H1 (cell line): ENCODE data around the gene ENTR1. TPM values are rescaled to one million over a fixed set of nuclear protein-coding genes. Genes with fewer than 3 reads are reported as not detected.

Source experiments
- CTCF ChIA-PET: fragments of 300-600 bp; sonication (Branson Sonifier 250); formaldehyde crosslinking; loops from one replicate; lab custom pipeline; 2021; ENCODE audit not compliant: partially characterized antibody; lab: Charles Lee
- POLR2A ChIA-PET: fragments of 300-600 bp; sonication (Branson Sonifier 250); formaldehyde crosslinking; loops from one replicate; lab custom pipeline; 2021; ENCODE audit warnings: inconsistent platforms; ENCODE audit not compliant: partially characterized antibody; lab: Charles Lee
- DNase-seq, 2 experiments: peaks; one replicate each; pipeline versions ENCODE4 v3.0.0 to v3.0.0-alpha.2; 2010 to 2022; ENCODE audit warnings: low spot score in 2 of 2, low read depth in 1 of 2, mixed read lengths in 1 of 2
- FAIRE-seq: peaks from 2 replicates; lab custom pipeline; 2011; peaks lifted over from hg19 to GRCh38; lab: Jason Lieb, UNC
- H2AFZ ChIP-seq: 2 replicates; pipeline ENCODE4 v1.8.1; 2012; ENCODE audit warnings: low read length, inconsistent platforms
- H2AK5ac ChIP-seq: 2 replicates; pipeline ENCODE4 v1.6.1; 2013; ENCODE audit warnings: low read depth, low read length
- H2BK120ac ChIP-seq: replicated peaks from 2 replicates; pipeline ENCODE3; 2013; ENCODE audit warnings: low read depth, low read length, inconsistent platforms
- H2BK12ac ChIP-seq: 2 replicates; pipeline ENCODE4 v1.6.1; 2013; ENCODE audit warnings: low read depth, low read length
- H2BK15ac ChIP-seq: 2 replicates; pipeline ENCODE4 v1.6.1; 2013; ENCODE audit warnings: low read length
- H2BK20ac ChIP-seq: 2 replicates; pipeline ENCODE4 v1.6.1; 2013; ENCODE audit warnings: low read length
- H2BK5ac ChIP-seq: 2 replicates; pipeline ENCODE4 v1.6.1; 2013; ENCODE audit warnings: low read depth, low read length
- H3K14ac ChIP-seq: 2 replicates; pipeline ENCODE4 v1.6.1; 2013; ENCODE audit warnings: inconsistent platforms; ENCODE audit not compliant: insufficient read length
- H3K18ac ChIP-seq: 2 replicates; pipeline ENCODE4 v1.6.1; 2013; ENCODE audit warnings: low read length; ENCODE audit errors: extremely low read depth
- H3K23ac ChIP-seq: 2 replicates; pipeline ENCODE4 v1.6.1; 2013; ENCODE audit warnings: inconsistent platforms; ENCODE audit not compliant: insufficient read length
- H3K23me2 ChIP-seq: 2 replicates; pipeline ENCODE4 v1.6.1; 2013; ENCODE audit warnings: low read depth, low read length
- H3K27ac ChIP-seq: 2 replicates; pipeline ENCODE4 v1.6.1; 2011; ENCODE audit warnings: low read depth, low read length, inconsistent platforms
- H3K27me3 ChIP-seq, 4 experiments: replicated peaks in 1 of 4; 1 replicate in 1 of 4; 2 replicates in 3 of 4; pipeline versions ENCODE4 v1.6.1 to v1.8.1; 2011 to 2013; ENCODE audit warnings: low read length in 3 of 4, mild to moderate bottlenecking in 3 of 4, inconsistent platforms in 2 of 4, mixed read lengths in 2 of 4, moderate library complexity in 1 of 4; ENCODE audit not compliant: control insufficient read depth in 3 of 4, insufficient read depth in 3 of 4; ENCODE audit errors: extremely low read depth in 1 of 4
- H3K36me3 ChIP-seq, 4 experiments: 2 replicates each; pipeline versions ENCODE4 v1.6.1 to v1.8.1; 2011 to 2013; ENCODE audit warnings: mild to moderate bottlenecking in 4 of 4, low read length in 3 of 4, moderate library complexity in 2 of 4, control low read depth in 1 of 4, inconsistent platforms in 1 of 4; ENCODE audit not compliant: insufficient read depth in 4 of 4, control insufficient read depth in 2 of 4
- H3K4ac ChIP-seq: replicated peaks from 2 replicates; pipeline ENCODE3; 2013; ENCODE audit warnings: low read length, low read depth, mixed read lengths, inconsistent platforms; ENCODE audit not compliant: insufficient read length
- H3K4me1 ChIP-seq, 4 experiments: replicated peaks in 1 of 4; 1 replicate in 1 of 4; 2 replicates in 3 of 4; pipeline versions ENCODE4 v1.6.1 to v1.8.1; 2011 to 2013; ENCODE audit warnings: low read length in 3 of 4, inconsistent platforms in 2 of 4, mixed read lengths in 1 of 4; ENCODE audit not compliant: insufficient read depth in 4 of 4, control insufficient read depth in 3 of 4
- H3K4me2 ChIP-seq, 2 experiments: 2 replicates each; pipeline versions ENCODE4 v1.6.1 to v1.8.1; 2011 to 2013; ENCODE audit warnings: low read depth in 2 of 2, low read length in 2 of 2, control low read depth in 1 of 2, inconsistent platforms in 1 of 2, mild to moderate bottlenecking in 1 of 2; ENCODE audit not compliant: insufficient read depth in 1 of 2
- H3K4me3 ChIP-seq, 4 experiments: fragments of 200-600, 300-600 bp in 1 of 4; sonication (generic), shearing (Covaris generic), sonication (Bioruptor Twin) in 1 of 4; 2 replicates each; pipeline versions ENCODE4 v1.5.1 to v1.8.1; 2011 to 2016; ENCODE audit warnings: low read length in 4 of 4, low read depth in 3 of 4, control low read depth in 2 of 4, inconsistent platforms in 2 of 4, mild to moderate bottlenecking in 2 of 4, mixed read lengths in 1 of 4, moderate library complexity in 1 of 4; ENCODE audit not compliant: insufficient read depth in 2 of 4; ENCODE audit errors: extremely low read depth in 1 of 4
- H3K56ac ChIP-seq: replicated peaks from 2 replicates; pipeline ENCODE3; 2013; ENCODE audit warnings: low read depth, mild to moderate bottlenecking, mixed read lengths, low read length, inconsistent platforms; ENCODE audit not compliant: insufficient read length
- H3K79me1 ChIP-seq: 2 replicates; pipeline ENCODE4 v1.6.1; 2013; ENCODE audit warnings: low read depth, low read length, control low read depth
- H3K79me2 ChIP-seq, 2 experiments: 2 replicates each; pipeline versions ENCODE4 v1.6.1 to v1.8.1; 2012 to 2013; ENCODE audit warnings: low read length in 2 of 2, mild to moderate bottlenecking in 2 of 2, inconsistent platforms in 1 of 2; ENCODE audit not compliant: insufficient read depth in 2 of 2, control insufficient read depth in 1 of 2
- H3K9ac ChIP-seq, 4 experiments: replicated peaks in 1 of 4; 1 replicate in 1 of 4; 2 replicates in 3 of 4; pipeline versions ENCODE4 v1.6.1 to v1.8.1; 2011 to 2013; ENCODE audit warnings: low read depth in 3 of 4, low read length in 3 of 4, control low read depth in 2 of 4, mild to moderate bottlenecking in 2 of 4, moderate library complexity in 2 of 4, inconsistent platforms in 1 of 4; ENCODE audit errors: extremely low read depth in 1 of 4
- H3K9me3 ChIP-seq, 2 experiments: 2 replicates each; pipeline versions ENCODE4 v1.6.1 to v1.8.1; 2012 to 2013; ENCODE audit warnings: mild to moderate bottlenecking in 2 of 2, moderate library complexity in 2 of 2, control low read depth in 1 of 2, inconsistent platforms in 1 of 2, low read depth in 1 of 2, low read length in 1 of 2, mixed read lengths in 1 of 2; ENCODE audit not compliant: insufficient read depth in 2 of 2
- H4K20me1 ChIP-seq, 2 experiments: replicated peaks in 1 of 2; 2 replicates each; pipeline versions ENCODE3 to v1.8.1; 2011 to 2013; ENCODE audit warnings: inconsistent platforms in 2 of 2, low read length in 2 of 2, mild to moderate bottlenecking in 1 of 2; ENCODE audit not compliant: insufficient read depth in 2 of 2, control insufficient read depth in 1 of 2
- H4K5ac ChIP-seq: 2 replicates; pipeline ENCODE4 v1.6.1; 2013; ENCODE audit warnings: low read length, low read depth, mixed read lengths, inconsistent platforms; ENCODE audit not compliant: insufficient read length
- H4K8ac ChIP-seq: 2 replicates; pipeline ENCODE4 v1.8.0; 2013; ENCODE audit warnings: mild to moderate bottlenecking, moderate library complexity, low read length, inconsistent platforms; ENCODE audit not compliant: insufficient read depth; ENCODE audit errors: extremely low read depth
- H4K91ac ChIP-seq: replicated peaks from 2 replicates; pipeline ENCODE3; 2013; ENCODE audit warnings: low read length, mixed read lengths, inconsistent platforms; ENCODE audit not compliant: insufficient read length
- ASH2L ChIP-seq: fragments of 200-600, 300-600 bp; sonication (generic); IDR thresholded peaks from one replicate; pipeline ENCODE4 v1.7.1; 2017; ENCODE audit warnings: low read length
- TAF7 ChIP-seq: optimal IDR thresholded peaks from 2 replicates; pipeline ENCODE3; 2011; ENCODE audit warnings: low read depth, mild to moderate bottlenecking, inconsistent platforms, low read length, moderate library complexity, borderline replicate concordance
- YY1 ChIP-seq: IDR thresholded peaks from 2 replicates; pipeline ENCODE4 v1.6.1; 2011; ENCODE audit warnings: low read depth, mild to moderate bottlenecking, low read length
- WGBS, 2 experiments: shearing (Covaris generic) in 1 of 2; methylation state at CpG; one replicate each; pipeline versions ENCODE4 v1.1.6 to v1.1.7; 2013 to 2015; ENCODE audit warnings: low lambda C conversion rate in 2 of 2, mixed read lengths in 2 of 2, inconsistent platforms in 1 of 2, low coverage in 1 of 2, missing lambda C conversion rate in 1 of 2; ENCODE audit not compliant: insufficient replicate concordance in 2 of 2, insufficient coverage in 1 of 2, insufficient read length in 1 of 2; ENCODE audit errors: extremely low coverage in 1 of 2, missing lambda C conversion rate in 1 of 2; 5-methylcytosine and 5-hydroxymethylcytosine counted together
- polyA plus RNA-seq, 7 experiments: library from polyadenylated mRNA; depleted of rRNA in 3 of 7; stranded (reverse) in 5 of 7; unstranded in 2 of 7; fragments of >200 nt in 5 of 7; fragments of 200-250 nt in 2 of 7; gene quantifications; 1 replicate in 5 of 7; 2 replicates in 1 of 7; 4 replicates in 1 of 7; pipeline versions ENCODE4 v1.2.1 to v1.2.3, GENCODE V29; 2011 to 2013; ENCODE audit warnings: missing spikeins in 2 of 7, mixed read lengths in 2 of 7
- total RNA-seq: library from RNA; stranded (reverse); fragmentation: NEBNext Ultra II Directional; extraction: Animal tissue kit (Norgen Biotek cat#: 25700); gene quantifications from 2 replicates; pipeline ENCODE4 v1.2.1, GENCODE V29; 2021

Gene ENTR1
- total and polyA plus RNA-seq, 2 of the 8 experiments (the other 6 are each of a cell fraction or from before 2014, with no cell fraction given), result 65.2 to 102 TPM

DNA sequence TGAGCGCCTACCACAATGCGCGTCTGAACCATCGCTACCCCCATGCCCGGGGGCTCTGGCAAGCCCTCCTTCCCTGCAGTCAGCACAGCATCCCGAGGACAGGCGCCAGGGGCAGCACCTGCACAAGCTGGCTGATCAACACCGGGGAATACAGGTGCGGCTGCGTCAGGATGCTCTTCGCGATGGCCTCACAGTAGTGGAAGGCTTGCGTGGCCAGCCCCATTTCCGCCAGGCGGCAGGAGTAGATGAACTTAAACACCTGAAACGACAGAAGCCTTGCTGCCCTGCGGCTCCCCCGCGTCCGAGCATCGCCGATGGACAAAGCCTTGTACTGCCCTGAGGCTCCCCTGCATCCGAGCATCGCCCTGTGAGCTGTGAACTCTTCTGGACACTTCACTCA is 46.9 kb upstream of the ENTR1 start:
- H3K79me1 ChIP-seq, result no peaks in the 10 kb centered on the region; the same call in 1 of the 2 replicates
- H4K5ac ChIP-seq, result no peak overlapping the region
- no peak overlapping the region for H3K27ac ChIP-seq
- peaks cover 31 to 68% (median 63%) of the 10 kb centered on the region in 4 experiments for H3K36me3 ChIP-seq
- H3K79me2 ChIP-seq, result no peaks in the 10 kb centered on the region
- DNase-seq (no peak), FAIRE-seq (no peak)
- H3K4ac ChIP-seq, result no peak overlapping the region
- H3K27me3 ChIP-seq, result no peaks in the 10 kb centered on the region
- ChIA-PET POLR2A (interaction anchor here (1.2 to 1.6 kb wide), 4 partner anchors 13 to 68 kb away, joined by 3 to 6 read pairs (median 4); partner anchors contain the start of genes ENTR1 and PMPCA), CTCF (interaction anchor here (1.2 to 1.8 kb wide), 2 partner anchors 13 to 32 kb away, joined by 4 read pairs; no protein-coding TSS in a partner anchor)
- H2AFZ ChIP-seq, result no peak overlapping the region
- no peaks in the 10 kb centered on the region for H3K23me2 ChIP-seq
- no peaks in the 10 kb centered on the region for H3K9me3 ChIP-seq
- H3K4me2 ChIP-seq, result no peak overlapping the region
- H3K14ac ChIP-seq, result no peak overlapping the region
- no peak overlapping the region for H2BK120ac ChIP-seq
- H3K18ac ChIP-seq, result no peak overlapping the region
- H3K4me1 ChIP-seq, result no peaks in the 10 kb centered on the region
- no peak overlapping the region for H3K4me3 ChIP-seq
- H3K9ac ChIP-seq, result no peak overlapping the region
- no peak overlapping the region for H2AK5ac ChIP-seq
- H2BK12ac ChIP-seq, result no peak overlapping the region
- WGBS, 2 experiments, result 94% methylated on average over 21 of the region's 24 CpGs; no CpG with 5 or more reads in 1 of the 2 experiments
- H3K56ac ChIP-seq, result no peak overlapping the region
- no peak overlapping the region for H2BK15ac ChIP-seq
- H2BK5ac ChIP-seq, result no peak overlapping the region
- H4K20me1 ChIP-seq, result peaks cover 6 to 21% of the 10 kb centered on the region in 2 experiments
- no peak overlapping the region for H4K8ac ChIP-seq
- H4K91ac ChIP-seq, result no peak overlapping the region
- H2BK20ac ChIP-seq, result no peak overlapping the region
- no peak overlapping the region for H3K23ac ChIP-seq
- TF ChIP-seq YY1 (no peak), TAF7 (no peak), ASH2L (no peak)
